HepG2 (cell line): ENCODE data around the gene SESN2. TPM values are rescaled to one million over a fixed set of nuclear protein-coding genes. Genes with fewer than 3 reads are reported as not detected.

ENCODE experiments used
- ATAD3A ChIP-seq: sonication (generic); formaldehyde crosslinking; IDR thresholded peaks from 2 replicates; pipeline ENCODE4 v1.4.0; 2020; ENCODE audit warnings: missing genetic modification reagents
- ATM ChIP-seq: fragments of 450-650 bp; IDR thresholded peaks from 2 replicates; pipeline ENCODE4 v1.7.1; 2017; ENCODE audit warnings: mild to moderate bottlenecking, borderline replicate concordance
- FOXK1 ChIP-seq: sonication (generic); formaldehyde crosslinking; IDR thresholded peaks from 2 replicates; pipeline ENCODE4 v1.4.0; 2020; ENCODE audit warnings: low read depth, missing genetic modification reagents, borderline replicate concordance
- HNF4A ChIP-seq: sonication (generic); formaldehyde crosslinking; IDR thresholded peaks from 2 replicates; pipeline ENCODE4 v1.4.0; 2020; ENCODE audit warnings: missing genetic modification reagents
- NFIB ChIP-seq: sonication (generic); formaldehyde crosslinking; IDR thresholded peaks from 2 replicates; pipeline ENCODE4 v1.9.0; 2021; ENCODE audit warnings: missing genetic modification reagents, mild to moderate bottlenecking, borderline replicate concordance
- PHF8 ChIP-seq: sonication (generic); formaldehyde crosslinking; IDR thresholded peaks from 2 replicates; pipeline ENCODE4 v1.5.0; 2020; ENCODE audit warnings: missing genetic modification reagents
- PPARG ChIP-seq: conservative IDR thresholded peaks from 2 replicates; pipeline ENCODE4 v1.6.1; 2016; ENCODE audit warnings: missing biosample characterization, missing genetic modification reagents
- RBAK ChIP-seq: sonication (generic); formaldehyde crosslinking; IDR thresholded peaks from 2 replicates; pipeline ENCODE4 v1.5.1; 2020; ENCODE audit warnings: mild to moderate bottlenecking, missing genetic modification reagents
- REPIN1 ChIP-seq: sonication (generic); formaldehyde crosslinking; IDR thresholded peaks from 2 replicates; pipeline ENCODE4 v1.8.0; 2022; ENCODE audit warnings: missing genetic modification reagents, low read depth, mild to moderate bottlenecking, borderline replicate concordance
- ZBTB3 ChIP-seq: sonication (generic); formaldehyde crosslinking; IDR thresholded peaks from 2 replicates; pipeline ENCODE4 v1.4.0; 2020; ENCODE audit warnings: low read depth, mild to moderate bottlenecking, moderate library complexity, missing genetic modification reagents, borderline replicate concordance
- ZFP36 ChIP-seq: fragments of 150-350 bp; IDR thresholded peaks from 2 replicates; pipeline ENCODE4 v1.6.1; 2018; ENCODE audit warnings: borderline replicate concordance, low read length, low read depth; ENCODE audit not compliant: partially characterized antibody
- ZNF101 ChIP-seq: sonication (generic); formaldehyde crosslinking; IDR thresholded peaks from 2 replicates; pipeline ENCODE4 v1.4.0; 2020; ENCODE audit warnings: mild to moderate bottlenecking, low read depth, missing genetic modification reagents, borderline replicate concordance
- ZNF143 ChIP-seq: sonication (generic); formaldehyde crosslinking; IDR thresholded peaks from 2 replicates; pipeline ENCODE4 v1.4.0; 2020; ENCODE audit warnings: missing genetic modification reagents
- ZNF3 ChIP-seq: IDR thresholded peaks from 2 replicates; pipeline ENCODE4 v1.7.0; 2017; ENCODE audit warnings: inconsistent platforms
- ZNF326 ChIP-seq: sonication (generic); formaldehyde crosslinking; IDR thresholded peaks from 2 replicates; pipeline ENCODE4 v1.4.0; 2020; ENCODE audit warnings: missing genetic modification reagents, borderline replicate concordance
- ZNF331 ChIP-seq: sonication (generic); formaldehyde crosslinking; IDR thresholded peaks from 2 replicates; pipeline ENCODE4 v1.4.0; 2020; ENCODE audit warnings: missing genetic modification reagents
- ZNF562 ChIP-seq: sonication (generic); formaldehyde crosslinking; IDR thresholded peaks from 2 replicates; pipeline ENCODE4 v1.8.0; 2022; ENCODE audit warnings: missing genetic modification reagents, borderline replicate concordance
- ZNF569 ChIP-seq: sonication (generic); formaldehyde crosslinking; IDR thresholded peaks from 2 replicates; pipeline ENCODE4 v1.5.0; 2020; ENCODE audit warnings: mild to moderate bottlenecking, missing genetic modification reagents, moderate library complexity, borderline replicate concordance
- ZNF709 ChIP-seq: sonication (generic); formaldehyde crosslinking; IDR thresholded peaks from 2 replicates; pipeline ENCODE4 v1.5.0; 2020; ENCODE audit warnings: mild to moderate bottlenecking, missing genetic modification reagents
- ZNF788 ChIP-seq: sonication (generic); formaldehyde crosslinking; IDR thresholded peaks from 2 replicates; pipeline ENCODE4 v1.5.0; 2020; ENCODE audit warnings: mild to moderate bottlenecking, missing genetic modification reagents, borderline replicate concordance
- ZNF839 ChIP-seq: sonication (generic); formaldehyde crosslinking; IDR thresholded peaks from 2 replicates; pipeline ENCODE4 v1.4.0; 2020; ENCODE audit warnings: missing genetic modification reagents, mild to moderate bottlenecking, borderline replicate concordance
- ZZZ3 ChIP-seq: sonication (generic); formaldehyde crosslinking; IDR thresholded peaks from 2 replicates; pipeline ENCODE4 v1.4.0; 2020; ENCODE audit warnings: missing genetic modification reagents, mild to moderate bottlenecking, borderline replicate concordance
- polyA plus RNA-seq, 8 experiments: library from polyadenylated mRNA; depleted of rRNA in 3 of 8; stranded (reverse) in 7 of 8; unstranded in 1 of 8; fragments of >200 nt; fragmentation: Illumina TruSeq in 4 of 8; extraction: Trizol in 4 of 8; gene quantifications; 2 replicates each; pipeline versions ENCODE4 v1.2.1 to v1.2.3, GENCODE V29; 2011 to 2016; ENCODE audit warnings: low read depth in 4 of 8, missing spikeins in 1 of 8, mixed read lengths in 1 of 8; ENCODE audit not compliant: insufficient read depth in 1 of 8
- total RNA-seq, 5 experiments: library from RNA; depleted of rRNA; stranded (reverse); fragments of >200 nt; fragmentation: Illumina TruSeq; extraction: Trizol; gene quantifications; 2 replicates each; pipeline ENCODE4 v1.2.3, GENCODE V29; 2016; ENCODE audit warnings: low read depth in 1 of 5
- TF ChIP-seq, protein P1 (sequence below): IDR thresholded peaks from 2 replicates; pipeline ENCODE4 v1.6.1; 2018; ENCODE audit warnings: missing genetic modification reagents, mild to moderate bottlenecking, missing compliant biosample characterization
- TF ChIP-seq, protein P2 (sequence below): IDR thresholded peaks from 2 replicates; pipeline ENCODE4 v1.6.1; 2016; ENCODE audit warnings: low read depth, borderline replicate concordance
- TF ChIP-seq, protein P3 (sequence below): sonication (generic); formaldehyde crosslinking; IDR thresholded peaks from 2 replicates; pipeline ENCODE4 v1.5.0; 2020; ENCODE audit warnings: mild to moderate bottlenecking, missing genetic modification reagents, borderline replicate concordance

The SESN2 gene
- total and polyA plus RNA-seq, 2 of the 13 experiments (the other 11 are each of a cell fraction or from before 2014, with no cell fraction given), result 13.2 to 19.1 TPM

DNA sequence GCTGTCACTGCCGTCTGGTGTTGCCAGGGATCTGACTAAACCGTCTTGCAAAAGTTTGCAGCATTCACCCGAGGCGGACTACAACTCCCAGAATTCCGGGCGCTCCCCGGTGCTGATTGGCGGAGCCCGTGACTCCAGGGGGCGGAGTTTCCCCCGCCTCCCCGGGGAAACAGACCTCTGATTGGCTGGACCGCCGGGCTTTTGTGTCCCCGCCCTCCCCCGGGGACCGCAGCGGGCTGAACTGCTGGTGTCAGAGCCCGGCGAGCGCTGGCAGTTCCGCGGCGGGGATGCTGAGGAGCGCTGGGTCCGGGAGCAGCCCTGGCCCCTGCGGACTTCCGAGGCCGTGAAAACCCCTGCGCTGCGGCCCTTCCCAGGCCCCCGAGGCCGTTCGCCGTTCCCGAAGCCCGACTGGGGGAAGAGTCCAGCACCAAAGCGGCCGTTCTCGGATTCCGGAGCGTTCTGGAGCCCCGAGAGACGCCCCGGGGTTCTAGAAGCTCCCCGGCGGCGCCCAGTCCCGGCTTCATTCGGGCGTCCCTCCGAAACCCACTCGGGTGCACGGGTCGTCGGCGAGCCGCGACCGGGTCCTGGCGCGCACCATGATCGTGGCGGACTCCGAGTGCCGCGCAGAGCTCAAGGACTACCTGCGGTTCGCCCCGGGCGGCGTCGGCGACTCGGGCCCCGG lies at the start of gene SESN2 (continued):
- TF ChIP-seq, protein P1, sequence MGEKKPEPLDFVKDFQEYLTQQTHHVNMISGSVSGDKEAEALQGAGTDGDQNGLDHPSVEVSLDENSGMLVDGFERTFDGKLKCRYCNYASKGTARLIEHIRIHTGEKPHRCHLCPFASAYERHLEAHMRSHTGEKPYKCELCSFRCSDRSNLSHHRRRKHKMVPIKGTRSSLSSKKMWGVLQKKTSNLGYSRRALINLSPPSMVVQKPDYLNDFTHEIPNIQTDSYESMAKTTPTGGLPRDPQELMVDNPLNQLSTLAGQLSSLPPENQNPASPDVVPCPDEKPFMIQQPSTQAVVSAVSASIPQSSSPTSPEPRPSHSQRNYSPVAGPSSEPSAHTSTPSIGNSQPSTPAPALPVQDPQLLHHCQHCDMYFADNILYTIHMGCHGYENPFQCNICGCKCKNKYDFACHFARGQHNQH (CRISPR knock-in tag), result peak; percentile 64
- TF ChIP-seq ZNF788 (CRISPR knock-in tag) (peak; percentile 14; the same call in 1 of the 2 replicates), ZNF101 (CRISPR knock-in tag) (no peak), ZNF839 (no peak), PHF8 (CRISPR knock-in tag) (peak; percentile 67), RBAK (CRISPR knock-in tag) (no peak), ZNF569 (CRISPR knock-in tag) (no peak), ZFP36 (no peak), ZNF3 (CRISPR knock-in tag) (no peak), ZNF709 (peak; percentile 30; the same call in 1 of the 2 replicates), ZZZ3 (no peak), ZNF562 (CRISPR knock-in tag) (no peak), ATAD3A (CRISPR knock-in tag) (no peak), ZNF326 (CRISPR knock-in tag) (no peak), NFIB (CRISPR knock-in tag) (no peak), PPARG (CRISPR knock-in tag) (no peak), ZBTB3 (CRISPR knock-in tag) (0 out of 2 replicates have a peak, but pooled peaks have one; percentile 24), ATM (no peak), FOXK1 (CRISPR knock-in tag) (peak; percentile 39; the same call in 1 of the 2 replicates), HNF4A (CRISPR knock-in tag) (0 out of 2 replicates have a peak, but pooled peaks have one; percentile 8), ZNF143 (peak; percentile 90), ZNF331 (CRISPR knock-in tag) (0 out of 2 replicates have a peak, but pooled peaks have one; percentile 10), REPIN1 (CRISPR knock-in tag) (peak; percentile 26; the same call in 1 of the 2 replicates)
- TF ChIP-seq, protein P2, sequence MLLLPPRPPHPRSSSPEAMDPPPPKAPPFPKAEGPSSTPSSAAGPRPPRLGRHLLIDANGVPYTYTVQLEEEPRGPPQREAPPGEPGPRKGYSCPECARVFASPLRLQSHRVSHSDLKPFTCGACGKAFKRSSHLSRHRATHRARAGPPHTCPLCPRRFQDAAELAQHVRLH (CRISPR knock-in tag), result 0 out of 2 replicates have a peak, but pooled peaks have one; percentile 41
- TF ChIP-seq, protein P3, sequence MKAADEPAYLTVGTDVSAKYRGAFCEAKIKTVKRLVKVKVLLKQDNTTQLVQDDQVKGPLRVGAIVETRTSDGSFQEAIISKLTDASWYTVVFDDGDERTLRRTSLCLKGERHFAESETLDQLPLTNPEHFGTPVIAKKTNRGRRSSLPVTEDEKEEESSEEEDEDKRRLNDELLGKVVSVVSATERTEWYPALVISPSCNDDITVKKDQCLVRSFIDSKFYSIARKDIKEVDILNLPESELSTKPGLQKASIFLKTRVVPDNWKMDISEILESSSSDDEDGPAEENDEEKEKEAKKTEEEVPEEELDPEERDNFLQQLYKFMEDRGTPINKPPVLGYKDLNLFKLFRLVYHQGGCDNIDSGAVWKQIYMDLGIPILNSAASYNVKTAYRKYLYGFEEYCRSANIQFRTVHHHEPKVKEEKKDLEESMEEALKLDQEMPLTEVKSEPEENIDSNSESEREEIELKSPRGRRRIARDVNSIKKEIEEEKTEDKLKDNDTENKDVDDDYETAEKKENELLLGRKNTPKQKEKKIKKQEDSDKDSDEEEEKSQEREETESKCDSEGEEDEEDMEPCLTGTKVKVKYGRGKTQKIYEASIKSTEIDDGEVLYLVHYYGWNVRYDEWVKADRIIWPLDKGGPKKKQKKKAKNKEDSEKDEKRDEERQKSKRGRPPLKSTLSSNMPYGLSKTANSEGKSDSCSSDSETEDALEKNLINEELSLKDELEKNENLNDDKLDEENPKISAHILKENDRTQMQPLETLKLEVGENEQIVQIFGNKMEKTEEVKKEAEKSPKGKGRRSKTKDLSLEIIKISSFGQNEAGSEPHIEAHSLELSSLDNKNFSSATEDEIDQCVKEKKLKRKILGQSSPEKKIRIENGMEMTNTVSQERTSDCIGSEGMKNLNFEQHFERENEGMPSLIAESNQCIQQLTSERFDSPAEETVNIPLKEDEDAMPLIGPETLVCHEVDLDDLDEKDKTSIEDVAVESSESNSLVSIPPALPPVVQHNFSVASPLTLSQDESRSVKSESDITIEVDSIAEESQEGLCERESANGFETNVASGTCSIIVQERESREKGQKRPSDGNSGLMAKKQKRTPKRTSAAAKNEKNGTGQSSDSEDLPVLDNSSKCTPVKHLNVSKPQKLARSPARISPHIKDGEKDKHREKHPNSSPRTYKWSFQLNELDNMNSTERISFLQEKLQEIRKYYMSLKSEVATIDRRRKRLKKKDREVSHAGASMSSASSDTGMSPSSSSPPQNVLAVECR, result peak; percentile 85
